ENCODE data around the gene LCN15. TPM values are rescaled to one million over a fixed set of nuclear protein-coding genes. Genes with fewer than 3 reads are reported as not detected.

The LCN15 gene
- total RNA-seq, 2 experiments from 2014 or later, result not detected

DNA sequence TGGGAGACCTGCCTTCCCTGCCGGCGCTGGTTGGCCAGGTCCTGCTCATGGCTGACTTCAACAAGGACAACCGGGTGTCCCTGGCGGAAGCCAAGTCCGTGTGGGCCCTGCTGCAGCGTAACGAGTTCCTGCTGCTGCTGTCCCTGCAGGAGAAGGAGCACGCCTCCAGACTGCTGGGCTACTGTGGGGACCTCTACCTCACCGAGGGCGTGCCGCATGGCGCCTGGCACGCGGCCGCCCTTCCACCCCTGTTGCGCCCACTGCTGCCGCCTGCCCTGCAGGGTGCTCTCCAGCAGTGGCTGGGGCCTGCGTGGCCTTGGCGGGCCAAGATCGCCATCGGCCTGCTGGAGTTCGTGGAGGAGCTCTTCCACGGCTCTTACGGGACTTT is 41.4 kb downstream of the LCN15 start:
- Mint-ChIP-seq H3K4me3 (no peak overlapping the region), H3K9me3 (no peaks in the 10 kb centered on the region), H3K27ac (no peak overlapping the region), H3K36me3 (ENCODE audit: low read depth) (peaks cover 40% of the 10 kb centered on the region), H3K27me3 (no peaks in the 10 kb centered on the region), H3K4me1 (ENCODE audit: low read depth) (peaks cover 29% of the 10 kb centered on the region)
- ChIA-PET CTCF (no interaction called here), POLR2A (interaction anchor here (1.3 kb wide), 2 partner anchors 9 to 12 kb away, joined by 4 read pairs; no protein-coding TSS in a partner anchor)
- no peak for ATAC-seq
- intact Hi-C loops (cut with micrococcal nuclease), result no loop called here
- TF ChIP-seq, protein P1, sequence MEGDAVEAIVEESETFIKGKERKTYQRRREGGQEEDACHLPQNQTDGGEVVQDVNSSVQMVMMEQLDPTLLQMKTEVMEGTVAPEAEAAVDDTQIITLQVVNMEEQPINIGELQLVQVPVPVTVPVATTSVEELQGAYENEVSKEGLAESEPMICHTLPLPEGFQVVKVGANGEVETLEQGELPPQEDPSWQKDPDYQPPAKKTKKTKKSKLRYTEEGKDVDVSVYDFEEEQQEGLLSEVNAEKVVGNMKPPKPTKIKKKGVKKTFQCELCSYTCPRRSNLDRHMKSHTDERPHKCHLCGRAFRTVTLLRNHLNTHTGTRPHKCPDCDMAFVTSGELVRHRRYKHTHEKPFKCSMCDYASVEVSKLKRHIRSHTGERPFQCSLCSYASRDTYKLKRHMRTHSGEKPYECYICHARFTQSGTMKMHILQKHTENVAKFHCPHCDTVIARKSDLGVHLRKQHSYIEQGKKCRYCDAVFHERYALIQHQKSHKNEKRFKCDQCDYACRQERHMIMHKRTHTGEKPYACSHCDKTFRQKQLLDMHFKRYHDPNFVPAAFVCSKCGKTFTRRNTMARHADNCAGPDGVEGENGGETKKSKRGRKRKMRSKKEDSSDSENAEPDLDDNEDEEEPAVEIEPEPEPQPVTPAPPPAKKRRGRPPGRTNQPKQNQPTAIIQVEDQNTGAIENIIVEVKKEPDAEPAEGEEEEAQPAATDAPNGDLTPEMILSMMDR (IDR thresholded peaks at IDR 0.05), result no peak
- no peak for DNase-seq

DNA sequence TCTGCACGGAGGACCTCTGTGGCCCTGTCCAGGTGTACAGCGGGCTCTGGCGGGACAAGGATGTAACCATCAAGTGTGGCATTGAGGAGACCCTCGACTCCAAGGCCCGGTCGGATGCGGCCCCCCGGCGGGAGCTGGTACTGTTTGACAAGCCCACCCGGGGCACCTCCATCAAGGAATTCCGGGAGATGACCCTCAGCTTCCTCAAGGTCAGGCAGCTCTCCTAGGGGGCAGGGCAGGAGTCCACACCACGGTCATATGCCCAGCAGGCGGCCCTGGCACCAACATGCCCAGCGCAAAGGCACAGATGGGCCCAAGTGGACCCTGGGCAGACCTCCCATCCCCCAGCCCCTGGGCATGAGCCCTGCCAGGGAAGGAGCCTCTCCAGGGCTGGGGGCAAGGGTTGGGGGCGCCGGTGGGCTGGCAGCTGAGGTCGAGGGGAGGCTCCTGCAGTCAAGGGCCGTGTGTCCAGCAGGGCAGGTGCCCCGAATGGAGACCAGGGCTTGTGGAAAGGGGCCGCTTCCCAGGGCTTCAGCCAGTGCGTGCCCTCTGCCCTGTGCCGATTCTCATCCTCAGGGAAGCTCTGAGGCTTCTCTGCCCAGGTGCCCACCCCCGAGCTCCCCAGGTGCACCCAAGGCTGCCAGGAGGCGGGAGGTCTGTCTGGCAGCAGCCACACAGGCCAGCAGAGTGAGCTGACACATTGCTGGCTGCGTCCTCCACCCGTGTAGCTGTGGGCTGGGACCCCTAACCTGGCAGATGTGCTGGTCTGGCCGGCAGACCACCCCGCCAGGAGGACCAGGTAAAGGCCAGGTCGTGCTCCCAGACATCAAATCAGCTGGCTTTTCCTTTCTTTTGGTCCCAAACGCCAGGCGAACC is 42.0 kb downstream of the LCN15 start:
- no peaks in the 10 kb centered on the region for H3K27me3 Mint-ChIP-seq
- TF ChIP-seq, protein P1 (IDR thresholded peaks at IDR 0.05), result no peak
- intact Hi-C loops (cut with micrococcal nuclease), result no loop called here
- no peaks in the 10 kb centered on the region for H3K9me3 Mint-ChIP-seq
- peaks cover 29% of the 10 kb centered on the region for H3K4me1 Mint-ChIP-seq (ENCODE audit: low read depth)
- H3K36me3 Mint-ChIP-seq (ENCODE audit: low read depth), result peaks cover 37% of the 10 kb centered on the region
- ATAC-seq, result no peak
- no peak overlapping the region for H3K27ac Mint-ChIP-seq
- ChIA-PET CTCF (no interaction called here), POLR2A (interaction anchor here (1.3 kb wide), 2 partner anchors 9 to 11 kb away, joined by 4 read pairs; no protein-coding TSS in a partner anchor)
- H3K4me3 Mint-ChIP-seq, result no peak overlapping the region
- DNase-seq, result no peak

DNA sequence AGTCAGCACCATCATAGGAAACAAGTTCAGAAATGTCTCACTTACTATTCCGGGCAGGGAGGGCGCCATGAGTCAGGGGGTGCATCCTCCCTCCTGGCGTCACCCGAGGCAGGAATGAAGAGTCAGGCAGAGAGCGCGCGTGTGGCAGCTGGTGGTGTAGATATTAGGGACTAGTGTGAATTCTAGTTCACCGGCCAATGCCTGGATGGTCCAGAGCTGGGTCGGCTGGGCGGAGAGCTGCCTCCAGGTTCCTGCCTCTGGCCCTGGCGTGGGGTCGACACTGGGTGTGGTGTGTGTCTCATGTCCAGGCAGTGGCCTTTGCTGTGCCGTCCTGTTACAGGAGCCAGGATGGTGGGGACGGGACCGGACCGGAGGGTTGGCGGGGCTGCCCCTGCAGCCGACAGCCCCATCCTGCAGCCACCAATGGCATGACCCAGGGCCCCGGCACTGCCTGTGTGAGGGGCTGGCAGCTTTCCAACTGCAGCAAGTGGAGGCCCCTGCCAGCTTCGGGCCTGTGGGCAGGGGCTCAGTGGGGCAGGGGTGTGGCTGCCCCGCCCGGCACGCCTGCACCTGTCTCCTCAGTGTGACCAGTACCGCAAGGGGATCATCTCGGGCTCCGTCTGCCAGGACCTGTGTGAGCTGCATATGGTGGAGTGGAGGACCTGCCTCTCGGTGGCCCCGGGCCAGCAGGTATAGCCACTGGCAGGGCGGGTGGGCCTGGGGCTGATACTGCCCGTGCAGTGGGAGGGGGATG is 42.8 kb downstream of the LCN15 start:
- intact Hi-C loops (cut with micrococcal nuclease), result no loop called here
- Mint-ChIP-seq H3K27me3 (peaks cover 2% of the 10 kb centered on the region), H3K27ac (no peak overlapping the region), H3K36me3 (ENCODE audit: low read depth) (peaks cover 30% of the 10 kb centered on the region), H3K4me3 (no peak overlapping the region), H3K4me1 (ENCODE audit: low read depth) (peaks cover 25% of the 10 kb centered on the region), H3K9me3 (no peaks in the 10 kb centered on the region)
- ATAC-seq, result no peak
- no peak for DNase-seq
- ChIA-PET CTCF (no interaction called here), POLR2A (interaction anchor here (1.3 kb wide), 1 partner anchor 8 kb away, joined by 4 read pairs; no protein-coding TSS in a partner anchor)
- TF ChIP-seq, protein P1 (IDR thresholded peaks at IDR 0.05), result no peak

DNA sequence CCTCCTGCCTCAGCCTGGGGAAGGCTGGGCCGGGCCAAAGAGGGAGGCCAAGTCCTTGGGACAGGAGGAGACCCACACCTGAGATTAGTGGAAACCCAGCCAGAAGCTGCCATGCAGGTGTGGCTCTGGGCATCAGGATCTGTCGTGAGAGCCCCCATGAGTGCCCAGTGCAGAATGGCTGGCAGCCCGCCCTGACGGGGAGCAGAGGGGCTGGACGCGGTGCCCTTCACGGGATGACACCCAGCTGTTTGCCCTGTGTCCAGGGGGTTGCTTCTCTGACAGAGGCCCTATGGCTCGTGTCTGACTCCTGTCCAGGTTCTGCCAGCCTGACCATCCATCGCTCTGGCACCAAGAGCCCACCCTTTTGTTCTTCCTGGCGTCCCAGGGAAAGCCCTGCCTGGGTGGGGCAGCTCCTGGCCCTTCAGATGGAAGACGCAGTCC is 43.4 kb downstream of the LCN15 start:
- POLR2A ChIA-PET, result no interaction called here
- ATAC-seq (no peak), DNase-seq (no peak)
- TF ChIP-seq, protein P1 (IDR thresholded peaks at IDR 0.05), result no peak
- H3K4me3 Mint-ChIP-seq, result no peak overlapping the region
- no peaks in the 10 kb centered on the region for H3K9me3 Mint-ChIP-seq
- CTCF ChIA-PET, result no interaction called here
- peaks cover 3% of the 10 kb centered on the region for H3K27me3 Mint-ChIP-seq
- peaks cover 24% of the 10 kb centered on the region for H3K36me3 Mint-ChIP-seq (ENCODE audit: low read depth)
- no peak overlapping the region for H3K27ac Mint-ChIP-seq
- intact Hi-C loops (cut with micrococcal nuclease), result no loop called here
- H3K4me1 Mint-ChIP-seq (ENCODE audit: low read depth), result peaks cover 20% of the 10 kb centered on the region
